Measurements from ENCODE around the gene PIEZO1. TPM values are rescaled to one million over a fixed set of nuclear protein-coding genes. Genes with fewer than 3 reads are reported as not detected.

PIEZO1 gene
- total and polyA plus RNA-seq, 7 donors = 18.0 to 242 (median 126) TPM

- no peak for DNase-seq
- Histone ChIP-seq H3K9me3 (no peaks in the 10 kb centered on the region), H3K27me3 (peaks cover 2 to 19% (median 9%) of the 10 kb centered on the region in 3 donors), H3K27ac (no peak overlapping the region), H3K36me3 (no peaks in the 10 kb centered on the region), H3K4me1 (peaks cover 0 to 20% (median 15%) of the 10 kb centered on the region in 4 donors), H3K4me3 (no peak overlapping the region)
- intact Hi-C loops (cut with DNase I) = no loop called here
- 88 to 93% methylated on average over 11 of the region's 11 CpGs for WGBS, 2 donors
- no peak for TF ChIP-seq POLR2A (IDR thresholded peaks at IDR 0.05)
- TF ChIP-seq, protein P1, sequence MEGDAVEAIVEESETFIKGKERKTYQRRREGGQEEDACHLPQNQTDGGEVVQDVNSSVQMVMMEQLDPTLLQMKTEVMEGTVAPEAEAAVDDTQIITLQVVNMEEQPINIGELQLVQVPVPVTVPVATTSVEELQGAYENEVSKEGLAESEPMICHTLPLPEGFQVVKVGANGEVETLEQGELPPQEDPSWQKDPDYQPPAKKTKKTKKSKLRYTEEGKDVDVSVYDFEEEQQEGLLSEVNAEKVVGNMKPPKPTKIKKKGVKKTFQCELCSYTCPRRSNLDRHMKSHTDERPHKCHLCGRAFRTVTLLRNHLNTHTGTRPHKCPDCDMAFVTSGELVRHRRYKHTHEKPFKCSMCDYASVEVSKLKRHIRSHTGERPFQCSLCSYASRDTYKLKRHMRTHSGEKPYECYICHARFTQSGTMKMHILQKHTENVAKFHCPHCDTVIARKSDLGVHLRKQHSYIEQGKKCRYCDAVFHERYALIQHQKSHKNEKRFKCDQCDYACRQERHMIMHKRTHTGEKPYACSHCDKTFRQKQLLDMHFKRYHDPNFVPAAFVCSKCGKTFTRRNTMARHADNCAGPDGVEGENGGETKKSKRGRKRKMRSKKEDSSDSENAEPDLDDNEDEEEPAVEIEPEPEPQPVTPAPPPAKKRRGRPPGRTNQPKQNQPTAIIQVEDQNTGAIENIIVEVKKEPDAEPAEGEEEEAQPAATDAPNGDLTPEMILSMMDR (IDR thresholded peaks at IDR 0.05) = no peak
Measured at GRCh38 chr16:88787579-88788314, 2.7 kb upstream of the PIEZO1 start.

GRCh38 chr16:88784856-88785105 is 239 bp downstream of the PIEZO1 start:
- peaks cover 0 to 50% (median 44%) of the 10 kb centered on the region in 4 donors for H3K4me1 ChIP-seq

DNA sequence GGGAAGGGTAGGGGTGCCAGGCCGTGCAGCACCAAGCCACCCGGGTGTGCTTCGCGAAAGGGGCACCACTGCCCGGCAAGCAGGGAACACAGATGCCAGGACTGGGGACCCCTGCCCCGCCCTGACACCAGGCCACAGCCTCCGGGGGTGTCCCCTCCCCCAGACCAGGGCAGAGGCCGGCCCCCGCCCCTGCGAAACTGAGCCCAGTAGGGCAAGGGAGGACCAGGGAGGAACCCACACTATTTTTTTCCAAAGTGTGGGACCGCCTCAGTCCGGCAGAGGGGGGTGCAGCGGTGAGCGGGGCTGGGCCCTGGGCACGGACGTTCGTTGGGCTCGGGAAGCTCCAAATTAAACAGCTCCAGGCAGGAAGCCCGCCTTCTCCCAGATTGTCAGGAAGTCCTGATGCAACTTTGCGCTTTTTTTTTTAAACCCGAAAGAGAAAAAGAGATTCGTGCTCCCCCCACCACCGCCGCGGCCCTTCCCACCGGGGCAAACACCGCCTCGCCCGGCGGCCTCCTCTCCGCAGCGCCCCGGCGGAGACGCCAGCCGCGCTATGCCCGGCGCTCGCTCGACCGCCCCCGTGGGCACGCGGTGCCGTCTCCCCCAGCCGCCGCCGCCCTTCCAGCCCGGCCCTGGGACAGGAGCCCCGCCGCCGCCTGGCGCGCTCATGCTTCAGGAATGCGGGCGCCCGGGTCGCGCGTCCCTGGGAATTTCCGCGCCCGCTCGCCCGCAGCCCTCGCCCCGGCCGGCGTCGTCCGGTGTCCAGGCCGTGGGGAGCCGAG is 755 bp downstream of the PIEZO1 start:
- DNase-seq = peak; percentile 94
- Histone ChIP-seq H3K27me3 (no peaks in the 10 kb centered on the region), H3K36me3 (no peaks in the 10 kb centered on the region), H3K4me1 (peaks cover 0 to 55% (median 49%) of the 10 kb centered on the region in 4 donors), H3K27ac (peak overlapping the region; percentile 89 to 100 (median 96)), H3K4me3 (peak overlapping the region; percentile 51 to 87 (median 72)), H3K9me3 (no peaks in the 10 kb centered on the region)
- TF ChIP-seq POLR2AphosphoS5 (IDR thresholded peaks at IDR 0.05) (peak in 3 of 4 donors; percentile 54 to 57 (median 55)), EP300 (IDR thresholded peaks at IDR 0.05) (no peak)
- TF ChIP-seq, protein P1 (IDR thresholded peaks at IDR 0.05) = peak; percentile 29 to 64 (median 56)
- intact Hi-C loops (cut with DNase I) = no loop called here
- WGBS, 2 donors = 1% methylated on average over 74 of the region's 74 CpGs

More at GRCh38 chr16:88784856-88785105, 239 bp downstream of the PIEZO1 start:
- no peak for DNase-seq
- H3K4me3 ChIP-seq = peak overlapping the region; percentile 51 to 87 (median 72)
- H3K27me3 ChIP-seq = no peaks in the 10 kb centered on the region
- no peak for TF ChIP-seq POLR2A (IDR thresholded peaks at IDR 0.05)
- TF ChIP-seq EP300 (IDR thresholded peaks at IDR 0.05) = no peak
- TF ChIP-seq POLR2AphosphoS5 (IDR thresholded peaks at IDR 0.05) = no peak
- TF ChIP-seq, protein P1 (IDR thresholded peaks at IDR 0.05) = no peak
- no peaks in the 10 kb centered on the region for H3K9me3 ChIP-seq
- peak overlapping the region; percentile 89 to 100 (median 96) for H3K27ac ChIP-seq
- H3K36me3 ChIP-seq = no peaks in the 10 kb centered on the region
- intact Hi-C loops (cut with DNase I) = loop anchor here (1.0 kb wide), 2 partner anchors 25 to 41 kb away; no protein-coding TSS in a partner anchor
- WGBS, 2 donors = 0 to 1% methylated on average over 32 of the region's 32 CpGs

DNA sequence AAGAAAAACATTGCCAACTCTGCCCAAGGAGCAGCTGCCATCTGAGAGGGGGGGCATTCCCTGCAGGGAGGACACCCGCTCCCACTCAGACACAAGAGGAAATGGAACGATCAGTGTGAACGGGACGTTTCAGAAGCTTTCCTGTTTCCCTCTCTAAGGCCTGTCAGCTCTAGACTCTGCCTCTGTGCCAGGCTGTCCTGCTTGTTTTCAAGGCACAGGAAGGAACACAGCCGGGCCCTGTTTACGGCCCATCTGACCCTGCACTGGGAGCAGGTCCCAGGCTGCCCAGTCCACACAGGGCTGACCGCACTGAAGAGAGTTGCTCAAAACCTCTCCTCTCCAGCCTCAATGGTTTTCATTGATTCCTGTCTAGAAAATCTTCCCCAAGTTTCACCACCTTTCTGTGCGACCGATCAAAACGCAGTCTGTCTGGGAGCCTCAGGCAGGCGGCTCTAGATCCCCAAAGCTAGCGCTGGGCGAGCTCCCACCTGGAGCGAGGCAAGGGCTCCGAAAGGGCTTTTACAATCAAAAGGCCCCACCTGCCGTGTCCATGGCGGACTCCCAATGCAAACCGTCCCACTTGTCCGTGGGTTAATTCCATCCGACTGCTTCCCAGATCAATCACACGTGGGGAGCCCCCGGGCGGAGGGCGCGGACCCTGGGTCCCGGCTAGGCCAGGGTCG is 1.5 kb downstream of the PIEZO1 start:
- Histone ChIP-seq H3K9me3 (no peaks in the 10 kb centered on the region), H3K36me3 (no peaks in the 10 kb centered on the region), H3K27me3 (no peaks in the 10 kb centered on the region), H3K4me3 (peak overlapping the region; percentile 51 to 87 (median 72)), H3K4me1 (peaks cover 0 to 62% (median 57%) of the 10 kb centered on the region in 4 donors), H3K27ac (peak overlapping the region; percentile 89 to 100 (median 96))
- WGBS, 2 donors = 16 to 20% methylated on average over 27 of the region's 27 CpGs
- TF ChIP-seq, protein P1 (IDR thresholded peaks at IDR 0.05) = no peak
- TF ChIP-seq POLR2AphosphoS5 (IDR thresholded peaks at IDR 0.05) (peak in 3 of 4 donors; percentile 38 to 60 (median 54)), POLR2A (IDR thresholded peaks at IDR 0.05) (no peak), EP300 (IDR thresholded peaks at IDR 0.05) (no peak)
- peak; percentile 83 for DNase-seq
- intact Hi-C loops (cut with DNase I) = no loop called here
